ENCODE results near the gene MOGAT3.
"Not testable (repeated sequence)": the region's sequence is repeated elsewhere in the genome, so short reads cannot be mapped to it uniquely, and the experiment has no call there.

Gene MOGAT3

DNA sequence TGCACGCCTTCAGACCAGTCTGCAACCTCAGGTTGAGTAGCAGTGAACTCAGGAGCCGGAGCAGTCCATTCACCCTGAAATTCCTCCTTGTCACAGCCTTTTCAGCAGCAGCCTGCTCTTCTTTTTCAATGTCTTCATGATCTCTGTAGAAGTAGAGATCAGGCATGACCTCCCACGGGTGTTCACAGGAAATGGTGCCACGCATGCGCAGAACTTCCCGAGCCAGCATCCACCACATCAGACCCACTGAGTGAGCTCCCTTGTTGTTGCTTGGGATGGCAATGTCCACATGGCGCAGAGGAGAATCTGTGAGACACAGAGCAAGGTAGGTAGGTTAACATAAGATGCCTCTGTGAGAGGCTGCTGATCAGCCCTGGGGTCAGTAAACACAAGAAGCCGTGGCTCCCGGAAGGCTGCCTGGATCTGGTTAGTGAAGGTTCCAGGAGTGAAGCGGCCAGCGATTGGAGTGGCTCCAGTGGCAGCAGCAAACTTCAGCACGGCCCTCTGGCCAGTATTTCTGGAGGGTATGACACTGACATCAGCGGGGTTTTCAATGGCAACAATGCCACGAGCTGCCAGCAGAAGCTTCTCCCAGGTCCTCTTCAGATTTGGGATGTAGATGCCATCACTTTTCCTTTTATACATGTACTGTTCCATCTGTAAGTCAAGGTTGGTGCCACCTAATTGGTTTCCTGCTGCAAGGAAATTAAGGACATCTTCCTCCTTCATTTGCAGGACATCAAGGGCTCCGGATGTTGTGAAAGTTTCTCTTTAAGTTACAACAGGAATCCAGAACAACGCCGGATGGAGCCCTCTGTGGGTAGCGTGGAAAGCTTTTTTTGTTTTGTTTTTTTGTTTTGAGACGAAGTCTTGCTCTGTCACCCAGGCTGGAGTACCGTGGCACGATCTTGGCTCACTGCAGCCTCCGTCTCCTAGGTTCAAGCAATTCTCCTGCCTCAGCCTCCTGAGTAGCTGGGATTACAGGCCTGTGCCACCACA is 3.2 kb upstream of the MOGAT3 start:
- not testable (repeated sequence) for DNase-seq

- DNase-seq = no peak
Measured at GRCh38 chr7:101202603-101202918, 1.7 kb upstream of the MOGAT3 start.

DNA sequence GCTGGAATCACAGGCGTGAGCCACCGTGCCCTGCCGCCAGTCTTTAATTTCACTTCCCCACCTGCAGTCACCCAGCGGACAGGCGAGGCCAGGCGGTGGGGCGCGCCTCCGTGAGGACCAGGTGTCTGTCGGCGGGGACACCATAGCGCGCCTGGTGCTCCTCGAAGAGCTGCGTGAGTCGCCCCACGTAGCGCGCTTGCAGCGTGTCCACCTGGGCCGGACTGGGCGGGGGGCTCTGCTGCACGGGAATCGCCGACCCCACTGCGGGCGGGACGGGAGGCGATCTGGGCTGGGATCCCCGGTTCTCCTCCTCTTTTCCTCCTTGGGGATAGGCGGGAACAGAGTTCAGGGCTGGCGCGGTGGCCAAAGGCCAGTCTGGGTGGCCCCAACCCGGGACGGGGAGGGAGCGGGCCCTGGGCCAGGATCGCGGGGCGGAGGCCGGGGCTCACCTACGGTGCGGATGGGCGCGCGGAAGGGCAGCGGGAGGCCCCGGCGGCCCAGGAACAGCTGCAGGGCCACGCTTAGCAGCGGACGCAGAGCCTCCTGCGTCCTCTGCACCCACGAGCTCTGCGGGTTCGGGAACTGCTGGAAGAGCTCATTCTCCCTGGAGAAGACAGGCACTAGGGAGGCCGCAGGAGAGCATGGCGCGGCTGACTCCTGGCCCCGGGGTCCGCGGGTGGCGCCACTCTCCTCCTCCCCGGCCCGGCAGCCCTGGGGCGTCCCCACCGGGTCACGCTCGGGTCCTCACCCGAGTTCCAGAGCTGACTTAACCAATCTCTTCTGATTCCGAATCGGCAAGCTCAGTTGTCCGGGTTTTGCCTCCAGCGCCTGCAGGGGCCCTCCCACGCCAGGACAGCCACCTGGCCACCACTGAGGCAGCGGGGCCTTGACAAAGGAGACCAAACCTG is 1.1 kb upstream of the MOGAT3 start:
- DNase-seq = no peak

GRCh38 chr7:101200504-101200861 is 353 bp downstream of the MOGAT3 start:
- DNase-seq = no peak

DNA sequence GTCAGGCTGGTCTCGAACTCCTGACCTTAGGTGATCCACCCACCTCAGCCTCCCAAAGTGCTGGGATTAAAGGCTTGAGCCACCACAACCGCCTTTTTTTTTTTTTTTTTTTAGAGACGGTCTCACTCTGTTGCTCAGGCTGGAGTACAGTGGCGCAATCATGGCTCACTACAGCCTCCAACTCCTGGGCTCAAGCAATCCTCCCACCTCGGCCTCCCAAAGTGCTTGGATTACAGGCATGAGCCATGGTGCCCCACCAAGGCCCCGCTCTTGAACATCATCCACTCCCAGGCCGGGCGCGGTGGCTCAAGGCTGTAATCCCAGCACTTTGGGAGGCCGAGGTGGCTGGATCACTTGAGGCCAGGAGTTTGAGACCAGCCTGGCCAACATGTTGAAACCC is 1.3 kb downstream of the MOGAT3 start:
- DNase-seq = not testable (repeated sequence)

DNA sequence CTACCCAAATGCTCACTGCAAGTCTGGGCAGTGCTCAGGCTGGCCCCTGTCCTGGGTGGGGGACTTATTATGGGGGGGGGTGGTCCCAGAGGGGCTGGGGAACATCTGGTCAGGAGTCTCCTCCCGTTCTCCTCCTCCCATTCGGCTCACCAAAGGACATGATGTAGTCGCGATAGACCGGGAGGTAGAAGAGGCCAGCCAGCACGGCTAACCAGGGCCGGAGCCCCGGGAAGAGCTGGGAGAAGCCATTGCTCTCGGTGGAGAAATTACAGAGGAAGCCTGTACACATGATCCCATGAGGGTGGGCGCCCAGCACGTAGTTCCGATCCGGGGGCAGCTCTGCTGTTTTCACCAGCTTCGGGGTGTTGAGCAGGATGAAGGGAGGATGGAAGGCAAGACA is 2.4 kb downstream of the MOGAT3 start:
- DNase-seq = no peak

DNA sequence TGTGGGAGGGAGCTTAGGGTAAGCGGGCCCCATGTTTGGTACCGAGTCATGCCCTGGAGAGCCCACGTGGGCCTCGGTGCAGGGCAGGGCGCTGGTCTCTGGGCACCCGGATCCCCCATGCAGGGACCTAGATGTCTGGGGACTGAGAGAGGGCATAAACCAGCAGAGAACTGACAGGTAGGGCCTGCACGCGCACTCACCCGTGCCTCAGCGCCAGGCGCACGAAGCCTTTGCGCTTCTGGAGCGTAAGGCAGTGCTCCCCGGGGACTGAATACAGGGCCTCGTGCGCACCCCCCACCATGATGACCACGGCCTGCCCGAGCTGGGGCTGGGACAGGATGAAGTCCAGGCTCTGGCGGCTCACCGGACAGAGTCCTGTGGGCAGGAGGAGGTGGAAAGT is 2.8 kb downstream of the MOGAT3 start:
- DNase-seq = no peak

GRCh38 chr7:101195884-101196283 is 5.0 kb downstream of the MOGAT3 start:
- no peak for DNase-seq

DNA sequence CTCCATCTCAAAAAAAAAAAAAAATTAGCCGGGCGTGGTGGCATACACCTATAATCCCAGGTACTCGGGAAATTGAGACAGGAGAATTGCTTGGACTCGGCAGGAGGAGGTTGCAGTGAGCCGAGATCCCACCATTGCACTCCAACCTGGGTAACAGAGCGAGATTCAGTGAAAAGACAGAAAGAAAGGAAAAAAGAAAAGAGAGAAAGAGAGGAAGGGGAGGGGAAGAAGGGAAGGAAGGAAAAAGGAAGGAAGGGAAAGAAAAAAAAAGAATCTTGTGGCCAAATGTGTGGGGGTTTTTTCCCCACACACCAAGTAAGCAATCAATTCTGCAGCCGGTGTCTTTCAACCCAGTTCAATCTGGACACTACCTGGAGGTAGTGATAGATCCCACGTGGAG is 11.7 kb downstream of the MOGAT3 start:
- no peak for DNase-seq

GRCh38 chr7:101186844-101187428 is 13.9 kb downstream of the MOGAT3 start:
- DNase-seq = no peak

- DNase-seq = no peak
Measured at GRCh38 chr7:101186194-101186593, 14.6 kb downstream of the MOGAT3 start.

- DNase-seq = no peak
Measured at GRCh38 chr7:101185258-101185839, 15.5 kb downstream of the MOGAT3 start.

DNA sequence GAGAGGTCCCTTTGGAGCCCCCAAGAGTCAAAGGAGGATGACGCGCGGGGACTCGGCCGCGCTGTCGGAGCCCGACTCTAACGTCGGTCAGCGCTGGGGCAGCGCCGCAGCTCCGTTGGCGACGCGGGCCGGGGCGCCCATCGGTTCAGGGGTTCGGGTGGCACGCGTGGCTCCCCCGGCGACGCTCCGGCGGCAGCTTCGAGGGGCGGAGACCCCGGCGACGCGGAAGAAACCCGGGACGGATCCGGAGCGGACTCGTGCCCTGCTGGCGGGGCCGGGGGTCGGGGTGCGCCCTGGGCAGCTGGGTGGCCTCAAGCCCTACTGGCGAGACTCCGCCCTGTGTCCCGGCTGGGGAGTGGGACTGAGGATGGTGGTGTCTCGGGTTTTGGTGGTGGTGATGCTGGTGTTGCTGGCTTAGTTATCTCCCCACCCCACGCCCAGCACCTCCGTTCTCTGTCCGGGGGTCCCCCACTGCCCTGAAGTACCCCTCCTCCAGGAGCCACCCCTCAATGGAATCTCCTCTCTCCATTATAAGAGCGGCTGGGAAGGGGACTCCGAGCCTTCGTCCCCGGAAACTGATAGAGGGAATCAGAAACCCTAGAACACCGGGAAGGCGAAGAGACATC is 20.6 kb downstream of the MOGAT3 start, which contains the start of gene NAT16:
Gene NAT16 (minus strand): TSS at position 164 of the 626 bp plus-strand sequence. CDS start 5,486 bp downstream, outside the sequence.
- DNase-seq = no peak

GRCh38 chr7:101179713-101180112 is 21.1 kb downstream of the MOGAT3 start:
- no peak for DNase-seq

DNA sequence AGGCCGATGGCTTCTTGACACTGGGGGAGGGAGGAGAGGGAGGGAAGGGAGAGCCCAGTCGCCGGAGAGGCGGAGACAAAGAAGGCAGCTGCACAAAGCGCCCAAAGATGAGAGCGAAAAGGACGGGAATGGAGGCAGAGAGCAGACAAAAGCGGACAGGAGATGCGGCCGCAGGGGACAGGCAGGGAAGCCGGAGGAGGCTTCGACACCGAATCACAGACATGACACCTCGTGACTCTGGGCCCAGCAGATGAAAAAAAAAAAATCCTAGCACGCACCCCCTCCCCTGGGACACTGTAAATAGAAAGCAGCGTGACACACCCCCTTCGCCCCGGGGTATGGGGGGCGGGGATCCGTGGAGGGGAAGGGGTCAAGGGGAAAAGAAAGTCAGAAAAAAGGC is 21.7 kb downstream of the MOGAT3 start:
- DNase-seq = peak in 1 of 2 experiments; percentile 23

DNA sequence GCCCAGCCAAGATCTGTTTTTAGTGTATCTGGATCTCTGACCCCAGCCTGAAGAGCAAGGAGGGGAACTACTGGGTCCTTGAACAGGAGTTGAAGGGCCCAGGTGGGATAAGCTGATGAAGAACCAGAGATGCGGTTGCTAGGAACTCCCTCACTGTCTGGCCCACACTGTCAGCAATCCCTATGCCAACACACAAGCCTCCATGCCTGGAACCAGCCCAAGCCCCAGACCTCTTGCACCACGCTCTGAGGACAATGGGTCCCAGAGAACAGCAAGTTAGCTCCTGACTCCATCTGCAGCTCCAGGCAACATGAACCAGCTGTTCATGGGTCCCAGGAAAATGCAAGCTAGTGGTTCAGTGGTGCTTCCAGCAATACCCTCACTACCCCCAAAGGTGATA is 23.2 kb downstream of the MOGAT3 start:
- no peak for DNase-seq

DNA sequence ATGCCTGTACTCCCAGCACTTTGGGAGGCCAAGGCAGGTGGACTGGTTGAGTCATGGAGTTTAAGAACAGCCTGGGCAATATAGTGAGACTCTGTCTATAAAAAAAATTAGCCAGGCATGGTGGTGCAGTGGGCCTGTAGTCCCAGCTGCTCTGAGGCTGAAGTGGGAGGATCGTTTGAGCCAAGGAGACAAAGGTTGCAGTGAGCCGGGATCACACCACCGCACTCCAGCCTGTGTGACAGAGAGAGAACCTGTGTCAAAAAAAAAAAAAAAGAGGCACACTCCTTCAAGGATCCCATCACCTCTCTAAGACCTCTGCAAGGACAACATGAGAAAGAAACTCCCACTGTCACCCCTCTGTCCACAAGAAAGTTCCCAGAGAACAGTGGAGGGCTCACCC is 25.2 kb downstream of the MOGAT3 start:
- no peak for DNase-seq

DNA sequence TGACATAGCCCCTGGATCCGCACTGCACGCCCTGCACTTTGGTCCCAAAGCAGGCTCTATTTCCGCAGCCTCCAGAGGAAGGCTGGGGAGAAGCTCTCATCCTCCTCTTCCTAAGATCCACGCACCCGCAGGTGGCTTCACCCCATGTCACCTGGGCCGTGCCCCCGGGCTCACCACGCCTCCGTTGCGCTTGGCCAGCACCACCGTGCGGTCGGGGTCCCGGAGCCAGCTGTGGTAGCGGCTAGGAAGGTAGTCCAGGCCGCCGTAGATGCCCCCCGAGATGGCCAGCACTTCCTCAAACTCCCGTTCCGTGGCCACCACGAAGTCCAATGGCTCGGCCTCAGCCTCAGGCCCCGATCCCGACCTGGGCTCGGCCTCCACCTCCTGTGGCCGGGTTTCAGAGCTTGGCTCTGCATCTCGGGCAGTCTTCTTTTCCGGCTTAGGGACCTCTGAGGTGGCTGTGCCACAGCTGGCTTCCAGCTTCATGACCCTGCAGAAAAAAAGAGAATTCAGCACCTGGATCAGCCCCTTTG is 26.4 kb downstream of the MOGAT3 start:
- DNase-seq = no peak

DNA sequence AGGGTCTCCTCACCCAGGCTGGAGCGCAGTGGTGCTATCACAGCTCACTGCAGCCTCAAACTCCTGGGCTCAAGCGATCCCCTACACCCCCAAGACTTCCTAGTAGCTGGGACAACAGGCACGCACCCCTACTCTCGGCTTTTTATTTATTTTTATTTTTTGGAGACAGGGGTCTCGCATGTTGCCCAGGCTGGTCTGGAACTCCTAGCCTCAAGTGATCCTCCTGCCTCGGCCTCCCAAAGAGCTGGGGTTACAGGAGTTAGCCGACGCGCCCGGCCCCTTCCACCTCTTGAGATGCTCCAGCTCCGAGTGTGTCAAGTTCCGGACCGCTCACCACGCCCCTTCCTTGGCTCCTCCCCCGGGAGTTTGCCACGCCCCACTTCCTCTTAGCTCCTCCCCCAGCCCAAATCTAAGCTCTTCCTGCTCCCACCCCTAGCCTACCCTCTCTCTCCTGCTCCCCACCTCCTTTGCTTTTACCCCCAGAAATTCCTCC is 27.0 kb downstream of the MOGAT3 start:
- DNase-seq = no peak

GRCh38 chr7:101172854-101173751 is 27.7 kb downstream of the MOGAT3 start:
- peak; percentile 80 to 89 for DNase-seq

All from NCI-H2081 (cell line).